Measurements from ENCODE around the gene AKAP7.
"Not testable (repeated sequence)": the region's sequence is repeated elsewhere in the genome, so short reads cannot be mapped to it uniquely, and the experiment has no call there.

AKAP7 gene

DNA sequence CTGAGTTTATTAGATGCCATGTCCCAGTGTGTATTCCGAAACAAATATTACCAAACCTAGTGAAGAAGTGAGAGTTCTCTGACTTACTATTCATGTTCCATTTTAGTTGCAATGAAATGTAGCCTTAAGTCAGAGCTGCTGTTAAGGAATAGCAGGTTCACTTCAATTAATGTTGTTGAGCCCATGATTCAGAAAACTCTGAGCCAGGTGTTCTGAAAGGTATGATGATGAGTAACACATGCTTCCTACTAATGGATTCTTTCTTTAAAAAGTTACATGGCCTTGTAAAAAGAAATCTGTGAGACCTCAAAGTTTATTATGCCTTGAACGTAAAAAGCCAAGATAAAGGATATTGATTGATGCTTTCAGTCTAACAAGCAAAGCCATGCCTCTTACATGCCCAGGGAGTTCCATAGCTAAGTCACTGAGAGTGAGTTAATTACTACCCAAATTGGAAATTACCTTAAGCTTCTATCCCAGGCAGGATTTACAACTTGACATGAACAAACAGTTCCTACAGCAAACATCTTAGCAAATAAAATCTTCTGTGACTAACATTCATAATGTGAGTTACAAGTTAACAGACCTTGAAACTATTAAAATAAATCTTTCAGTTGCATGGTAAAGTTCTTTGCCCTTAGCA, 122.9 kb downstream of the AKAP7 start:
- no peak for DNase-seq

DNA sequence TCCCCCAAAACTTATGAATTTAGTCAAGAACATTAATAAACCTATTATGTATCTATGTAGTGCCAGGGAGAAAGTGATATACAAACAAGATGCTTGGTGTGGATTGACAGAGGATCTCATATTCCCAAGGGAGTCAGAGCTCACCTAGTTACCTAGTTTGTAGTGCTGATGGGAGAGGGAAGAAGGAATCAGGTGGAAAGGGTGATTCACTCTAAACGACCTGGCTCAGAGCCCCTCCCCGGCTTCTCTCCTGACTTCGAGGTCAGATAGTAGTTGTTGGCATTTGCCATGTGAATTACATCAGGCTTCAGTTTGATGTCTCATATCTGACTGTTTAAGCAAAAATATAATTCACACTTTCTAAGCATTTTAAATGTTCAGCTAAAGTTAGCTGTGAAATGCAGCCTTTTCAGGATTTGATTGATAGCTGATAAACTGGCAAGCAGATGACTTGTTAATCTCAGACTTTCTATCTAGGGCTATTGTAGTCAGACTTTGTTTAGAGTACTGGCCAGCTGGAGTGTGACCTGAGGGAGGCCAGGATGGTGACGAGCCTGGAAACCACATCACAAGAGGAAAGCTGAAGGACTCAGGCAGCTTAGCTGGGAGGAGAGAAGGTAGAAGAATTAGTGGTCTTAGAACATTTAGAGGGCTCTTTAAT, 123.7 kb downstream of the AKAP7 start:
- no peak for DNase-seq

DNA sequence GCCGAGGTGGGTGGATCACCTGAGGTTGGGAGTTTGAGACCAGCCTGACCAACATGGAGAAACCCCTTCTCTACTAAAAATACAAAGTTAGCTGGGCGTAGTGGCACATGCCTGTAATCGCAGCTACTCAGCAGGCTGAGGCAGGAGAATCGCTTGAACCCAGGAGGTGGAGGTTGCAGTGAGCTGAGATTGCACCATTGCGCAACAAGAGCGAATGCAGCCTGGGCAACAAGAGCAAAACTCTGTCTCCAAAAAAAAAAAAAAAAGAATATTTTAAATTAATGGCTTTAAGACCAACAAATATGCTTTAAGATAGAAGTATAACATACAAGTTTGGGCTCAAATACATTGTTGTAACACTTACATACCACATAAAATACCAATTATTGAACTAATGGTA, 125.7 kb downstream of the AKAP7 start:
- not testable (repeated sequence) for DNase-seq

DNA sequence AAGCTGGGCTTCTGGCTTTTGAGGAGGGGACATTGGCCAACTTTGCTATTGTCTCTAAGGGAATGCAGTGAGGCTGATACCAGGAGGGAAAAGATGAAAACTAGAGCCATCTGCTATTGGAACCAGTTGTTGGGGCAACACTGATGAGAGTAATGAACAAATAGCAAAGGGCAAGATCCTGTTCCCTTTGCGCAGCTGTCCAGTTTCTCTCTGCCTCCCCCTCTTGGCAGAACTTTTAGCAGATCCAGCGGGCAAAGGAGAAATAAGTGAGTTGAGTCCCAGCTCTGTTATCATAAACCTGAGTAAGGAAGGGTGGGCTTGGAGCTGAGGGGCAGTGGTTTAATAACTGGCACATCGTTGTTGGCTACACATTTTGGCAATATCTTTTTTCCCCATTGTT, 126.8 kb downstream of the AKAP7 start:
- DNase-seq: no peak

DNA sequence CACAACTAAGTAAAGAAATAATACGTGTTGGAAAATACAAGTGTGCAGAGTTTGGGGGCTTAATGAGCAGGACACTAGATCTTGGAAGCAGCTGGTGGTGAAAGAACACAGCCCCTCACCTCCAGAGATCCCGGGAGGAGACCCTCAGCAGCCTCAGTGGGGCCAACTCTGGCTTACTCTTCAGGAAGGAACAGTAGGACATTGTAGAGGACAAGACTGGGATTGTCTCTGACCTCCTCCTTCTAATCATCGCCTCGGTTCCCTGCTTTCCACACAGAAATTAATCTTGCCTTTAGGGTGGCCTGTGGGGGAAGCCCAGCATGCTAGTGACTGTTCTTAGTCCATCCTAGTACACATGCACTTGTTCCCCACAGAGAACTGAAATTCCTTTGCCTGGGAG, 130.7 kb downstream of the AKAP7 start:
- no peak for DNase-seq

DNA sequence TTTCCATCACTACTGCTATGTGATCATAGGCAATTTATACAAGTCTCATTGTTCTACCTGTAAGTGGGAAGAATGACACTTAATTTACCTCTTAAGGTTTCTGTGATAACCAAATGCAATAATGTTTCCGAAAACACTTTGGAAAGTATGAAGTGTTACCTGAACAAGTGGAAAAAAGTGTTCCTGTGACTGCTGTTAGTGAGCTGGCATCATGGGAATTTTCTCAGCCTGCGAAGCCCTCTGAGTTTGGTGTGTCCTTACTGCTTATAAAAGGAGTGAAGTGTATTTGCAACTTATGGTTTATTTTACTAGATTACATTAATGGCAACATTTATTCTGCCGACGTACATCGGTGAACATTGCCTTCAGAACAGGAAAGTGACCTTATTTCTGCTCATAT, 133.0 kb downstream of the AKAP7 start:
- DNase-seq: no peak

DNA sequence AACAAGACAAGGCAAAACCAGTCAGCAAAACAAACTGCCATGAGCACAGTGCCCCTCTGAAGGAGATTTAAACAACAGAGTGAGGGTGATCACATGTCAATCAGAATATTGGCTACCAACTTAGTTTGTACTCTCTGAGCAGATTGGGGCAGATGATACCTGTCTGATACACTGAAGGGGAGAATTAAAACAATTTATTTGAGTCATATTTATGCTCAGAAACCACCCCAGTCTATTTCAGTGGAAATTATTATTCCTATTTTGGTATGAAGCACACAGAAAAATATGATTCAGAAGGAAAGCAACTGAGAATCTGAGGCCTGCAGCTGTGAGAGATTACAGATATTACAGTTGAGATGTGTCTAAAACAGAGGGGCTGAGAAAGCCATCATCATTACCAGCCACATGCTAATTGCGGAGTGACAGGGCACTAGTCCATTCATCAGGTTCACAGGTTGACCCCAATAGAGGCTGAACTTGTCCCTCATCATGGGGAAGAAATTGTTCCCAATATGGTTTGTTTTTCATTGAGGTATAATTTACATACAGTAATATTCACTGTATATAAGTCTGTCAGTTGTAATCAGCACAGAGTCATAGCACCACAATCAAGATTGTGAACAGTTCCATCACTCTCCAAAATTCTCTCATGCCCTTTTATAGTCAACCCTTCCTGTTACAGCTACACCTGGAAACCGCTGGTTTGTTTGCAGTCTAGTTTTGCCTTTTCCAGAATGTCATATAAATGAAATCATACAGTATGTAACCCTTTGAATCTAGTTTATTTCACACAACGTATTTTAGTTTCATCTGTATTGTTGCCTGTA, 134.5 kb downstream of the AKAP7 start:
- DNase-seq: no peak

DNA sequence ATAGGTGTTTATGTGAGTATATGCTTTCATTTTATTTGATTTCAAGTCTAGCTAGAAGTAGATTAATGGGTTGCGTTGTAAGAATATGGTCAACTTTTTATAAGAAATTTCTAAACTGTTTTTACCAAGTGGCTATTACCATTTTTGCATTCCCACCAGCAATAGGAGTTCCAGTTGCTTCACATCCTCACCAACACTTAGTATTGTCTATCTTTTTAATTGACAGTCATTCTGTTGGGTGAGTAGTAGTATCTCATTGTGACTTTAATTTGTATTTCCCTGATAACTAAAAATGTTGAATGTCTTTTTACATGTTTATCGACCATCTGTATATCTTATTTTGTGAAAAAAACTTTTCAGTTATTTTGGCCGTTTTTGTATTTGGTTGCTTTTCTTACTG, 135.3 kb downstream of the AKAP7 start:
- DNase-seq: no peak

DNA sequence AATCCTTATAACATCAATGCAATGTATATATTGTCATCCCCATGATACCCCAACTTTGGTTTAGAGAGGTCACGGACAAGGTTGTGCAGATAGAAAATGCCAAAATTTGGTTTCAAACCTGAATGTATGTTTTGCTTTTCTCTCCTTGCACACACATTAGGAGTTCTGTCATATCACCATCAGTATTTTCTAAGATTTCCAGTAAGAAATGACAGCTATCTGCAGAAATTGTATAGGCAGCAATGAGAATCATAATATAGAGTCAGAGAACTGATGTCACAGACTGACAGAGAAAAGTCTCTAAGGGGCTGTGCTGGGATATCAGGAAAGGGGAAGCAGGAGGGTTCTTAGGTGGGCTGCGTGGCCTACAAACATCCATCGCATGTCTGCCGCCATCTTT, 140.0 kb downstream of the AKAP7 start:
- DNase-seq: no peak

DNA sequence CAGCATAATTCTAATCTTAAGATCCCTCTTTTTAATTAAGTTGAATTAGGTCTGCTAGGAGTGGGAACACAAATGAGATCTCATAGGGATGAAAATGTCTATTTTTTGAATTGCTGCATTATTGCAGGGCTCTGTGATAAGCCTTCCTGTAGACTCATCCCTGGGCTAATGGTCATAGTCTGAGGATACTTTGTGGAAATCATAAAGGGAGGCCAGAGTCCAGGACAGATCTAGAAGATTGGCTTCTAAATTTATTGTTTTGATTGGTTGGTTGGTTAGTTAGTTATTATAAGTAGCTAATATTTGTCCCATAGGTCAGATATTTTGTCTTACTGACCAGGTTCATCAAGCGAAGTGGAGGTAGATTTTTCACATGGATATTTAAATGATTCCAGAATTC, 142.3 kb downstream of the AKAP7 start:
- no peak for DNase-seq

DNA sequence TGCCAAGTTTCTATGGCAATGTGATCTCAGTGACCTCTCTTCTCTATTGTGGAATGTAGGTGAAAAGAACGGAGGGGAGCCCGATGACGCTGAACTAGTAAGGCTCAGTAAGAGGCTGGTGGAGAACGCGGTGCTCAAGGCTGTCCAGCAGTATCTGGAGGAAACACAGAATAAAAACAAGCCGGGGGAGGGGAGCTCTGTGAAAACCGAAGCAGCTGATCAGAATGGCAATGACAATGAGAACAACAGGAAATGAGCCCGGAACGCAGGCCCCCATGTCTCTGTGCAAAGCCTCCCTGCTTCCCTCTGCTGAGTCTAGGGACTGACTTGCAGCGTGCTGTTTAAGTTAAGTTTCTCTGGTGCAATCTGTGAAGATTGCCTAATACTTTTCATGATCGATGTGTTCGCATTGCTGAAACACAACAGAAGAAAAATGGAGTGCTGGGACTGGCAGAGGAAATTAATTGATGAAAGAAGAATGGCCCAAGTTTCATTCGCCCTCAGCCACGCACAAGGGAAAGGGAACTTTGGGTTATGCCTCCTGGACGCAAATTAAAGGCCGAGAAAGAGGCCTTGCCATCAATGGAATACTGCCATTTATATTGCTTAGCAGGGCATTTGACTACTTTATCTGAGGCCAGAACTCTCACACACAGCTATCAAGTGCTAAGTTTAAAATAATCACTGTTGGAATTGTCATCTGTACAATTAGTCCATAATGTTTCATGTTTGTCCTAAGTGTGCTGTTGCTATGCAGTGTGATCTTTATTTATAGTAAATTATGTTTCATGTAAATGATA, 146.4 kb downstream of the AKAP7 start:
- DNase-seq: peak; percentile 73

DNA sequence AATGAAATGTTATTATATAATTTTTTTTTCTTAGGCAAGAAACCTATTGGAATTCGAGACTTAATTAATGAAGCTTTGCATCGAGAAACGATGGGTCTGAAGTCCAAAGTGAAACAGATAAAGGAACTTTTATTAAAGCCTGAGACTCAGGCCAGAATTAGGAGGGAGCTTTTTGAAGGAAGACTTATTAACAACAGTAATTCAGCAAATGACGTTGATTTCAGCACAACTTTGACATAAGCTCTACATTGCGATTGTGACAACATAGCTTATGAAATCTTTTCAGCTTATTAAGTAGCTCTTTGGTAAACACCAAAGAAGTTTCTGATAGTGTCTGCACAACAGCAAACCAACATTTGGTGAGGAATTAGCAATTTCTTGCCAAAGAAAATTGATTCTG, 147.1 kb downstream of the AKAP7 start:
- DNase-seq: no peak

DNA sequence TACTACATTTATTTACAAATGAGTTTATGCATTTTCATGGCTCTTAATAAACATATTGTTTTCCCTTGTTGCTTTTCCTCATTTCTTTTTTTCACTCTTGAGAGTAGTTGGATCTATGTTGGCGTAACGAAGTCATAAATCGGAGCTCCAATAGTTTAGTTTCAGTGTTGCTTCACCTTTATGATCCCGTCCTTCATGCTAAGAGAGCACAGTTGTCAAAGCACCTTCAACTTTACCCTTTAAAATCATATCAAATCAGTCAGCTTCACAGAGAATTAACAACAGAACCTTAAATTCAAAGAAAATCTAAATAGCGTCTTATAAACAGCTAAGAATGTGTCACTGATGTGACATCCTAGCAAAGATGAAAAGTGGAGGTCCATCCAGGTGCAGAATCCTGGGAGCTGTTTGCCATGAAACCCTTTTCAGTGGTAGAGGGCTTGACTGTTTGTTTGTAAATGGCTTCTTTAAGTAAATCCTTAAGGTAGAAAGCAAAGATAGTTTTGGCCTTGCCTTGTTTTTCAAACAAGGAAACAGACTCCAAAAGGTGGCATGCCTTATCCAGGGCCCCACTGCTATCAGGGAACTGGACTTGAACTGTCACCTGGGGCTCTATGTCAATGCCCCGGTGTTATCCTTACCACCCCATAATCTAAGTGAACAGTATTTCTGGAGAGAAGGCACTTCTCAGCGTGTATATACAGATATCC, 148.4 kb downstream of the AKAP7 start:
- DNase-seq: no peak

DNA sequence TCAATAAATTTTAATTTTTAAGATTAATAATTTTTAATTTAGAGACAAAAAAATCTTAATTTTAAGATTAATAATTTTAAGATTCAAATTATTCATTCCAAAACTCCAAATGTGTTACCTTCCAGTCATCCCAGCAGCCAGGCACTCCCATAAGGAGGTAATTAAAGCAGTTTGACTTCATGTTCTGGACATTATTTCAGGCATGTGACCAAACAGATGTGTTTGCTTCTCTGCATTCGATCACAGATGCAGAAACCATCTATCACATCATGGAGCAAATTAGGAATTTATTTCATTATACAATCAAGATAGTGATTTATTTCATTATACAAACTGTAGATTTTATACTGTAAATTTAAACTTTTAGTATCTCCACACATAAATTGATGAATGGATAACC, 150.3 kb downstream of the AKAP7 start:
- no peak for DNase-seq

DNA sequence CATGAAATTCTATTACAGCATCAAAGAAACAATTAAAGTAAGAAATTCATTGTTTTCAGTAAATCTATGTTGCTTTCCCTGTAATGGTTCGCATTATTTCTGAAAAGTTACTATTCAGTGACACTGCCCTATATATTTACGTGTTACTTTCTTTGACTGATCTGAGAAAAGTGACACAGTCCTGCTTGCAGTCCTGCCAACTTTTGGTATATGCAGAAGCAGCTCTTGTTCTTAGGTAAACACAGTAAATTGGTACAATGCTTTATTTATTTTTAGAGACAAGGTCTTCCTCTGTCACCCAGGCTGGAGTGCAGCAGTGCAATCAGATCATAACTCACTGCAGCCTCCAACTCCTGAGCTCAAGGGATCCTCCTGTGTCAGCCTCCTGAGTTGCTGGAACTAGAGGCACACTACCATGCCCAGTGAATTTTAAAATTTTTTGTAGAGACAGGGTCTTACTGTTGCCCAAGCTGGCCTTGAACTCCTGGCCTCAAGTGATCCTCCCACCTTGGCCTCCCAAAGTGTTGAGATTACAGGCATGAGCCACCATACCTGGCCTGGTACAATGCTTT, 151.3 kb downstream of the AKAP7 start:
- no peak for DNase-seq

DNA sequence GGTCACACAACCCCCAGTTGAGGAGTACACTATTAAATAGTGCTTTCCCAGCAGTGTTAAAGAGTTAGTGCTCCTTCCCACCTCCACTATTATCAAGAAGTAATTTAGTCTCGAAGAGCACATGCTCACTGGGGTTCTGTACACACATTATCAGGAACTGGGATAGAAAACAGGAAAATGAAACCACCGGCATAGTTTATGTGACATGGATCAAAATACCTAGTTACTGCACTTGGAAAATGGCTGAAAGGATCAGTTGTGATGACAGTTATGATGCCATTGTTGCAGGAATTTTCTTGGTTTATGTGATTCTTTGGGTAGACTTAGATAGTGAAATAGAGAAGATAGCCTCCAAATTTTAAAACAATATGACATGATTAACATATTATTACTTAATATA, 152.9 kb downstream of the AKAP7 start:
- no peak for DNase-seq

DNA sequence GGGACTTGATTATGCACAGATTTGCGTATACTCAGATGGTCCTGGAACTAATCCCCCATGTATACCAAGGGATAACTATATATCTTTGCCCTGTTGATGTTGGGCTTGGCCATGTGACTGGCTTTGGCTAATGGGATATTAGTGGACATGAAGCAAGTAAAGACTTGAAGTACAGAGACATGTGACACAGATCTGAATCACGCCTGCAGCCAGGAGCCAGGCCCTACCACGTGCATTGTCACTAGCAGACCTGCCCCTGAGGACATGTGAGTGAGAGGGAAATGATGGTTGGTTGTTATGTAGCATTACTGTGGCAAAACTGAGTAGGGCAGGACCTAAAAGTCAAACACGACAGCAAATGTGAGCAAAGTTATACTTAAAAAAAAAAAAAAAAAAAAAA, 155.7 kb downstream of the AKAP7 start:
- DNase-seq: no peak

DNA sequence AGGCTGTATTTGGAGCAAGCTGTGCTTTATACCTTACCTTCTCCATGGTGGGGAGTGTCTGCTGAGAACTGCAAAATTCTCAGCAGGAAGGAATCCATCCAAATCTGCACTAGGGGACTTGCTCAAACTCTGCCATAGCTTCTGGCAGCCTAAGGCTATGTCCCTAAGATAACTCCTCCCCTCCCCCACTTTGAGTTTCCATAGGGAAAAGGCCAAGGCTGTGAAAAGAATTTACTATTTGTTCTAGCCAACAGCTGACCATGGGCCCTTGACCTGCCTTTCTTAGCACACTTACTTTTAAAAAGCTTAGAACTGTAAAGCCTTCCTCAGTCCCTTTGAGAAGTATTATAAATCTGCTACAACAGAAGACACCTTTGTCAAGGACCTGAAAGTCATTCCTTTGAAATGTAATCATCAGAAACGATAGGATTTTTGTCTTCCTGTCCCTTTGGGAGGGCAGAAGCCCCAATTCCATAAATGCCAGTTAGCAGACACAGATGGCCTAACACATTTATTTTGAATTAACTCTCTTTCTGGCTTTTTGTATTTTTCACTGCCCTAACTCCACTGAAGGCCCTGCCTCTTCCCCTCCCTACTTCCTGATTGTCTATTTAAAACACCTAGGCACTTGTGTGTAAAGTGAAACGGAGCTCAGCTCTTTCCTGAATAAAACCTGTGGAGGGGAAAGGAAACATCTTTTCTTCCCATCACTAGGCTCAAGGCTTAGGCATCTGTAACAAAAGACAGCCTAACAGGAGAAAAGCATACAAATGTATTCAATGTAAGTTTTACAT, 157.1 kb downstream of the AKAP7 start:
- DNase-seq: no peak

DNA sequence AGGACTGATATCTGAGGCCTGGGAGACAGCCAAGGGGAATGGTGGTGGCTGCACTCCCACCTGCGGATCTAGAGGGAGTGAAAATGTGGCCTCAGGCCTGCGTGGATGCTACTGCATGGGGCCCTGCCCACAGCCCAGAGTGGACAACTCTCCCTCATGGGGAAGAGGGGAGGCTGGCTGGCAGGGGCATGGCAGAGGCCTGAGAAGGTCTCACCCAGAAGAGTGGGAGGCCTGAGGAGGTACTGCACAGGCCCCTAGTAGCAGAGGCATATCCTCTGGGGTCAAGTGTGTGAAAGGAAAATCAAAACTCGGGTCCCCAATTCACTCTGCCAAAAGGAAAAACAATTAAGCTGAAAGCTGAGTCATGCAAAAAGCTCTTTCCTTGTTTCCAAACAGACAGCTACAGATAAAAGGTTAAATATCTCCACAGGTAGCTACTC, 158.2 kb downstream of the AKAP7 start:
- DNase-seq: no peak

DNA sequence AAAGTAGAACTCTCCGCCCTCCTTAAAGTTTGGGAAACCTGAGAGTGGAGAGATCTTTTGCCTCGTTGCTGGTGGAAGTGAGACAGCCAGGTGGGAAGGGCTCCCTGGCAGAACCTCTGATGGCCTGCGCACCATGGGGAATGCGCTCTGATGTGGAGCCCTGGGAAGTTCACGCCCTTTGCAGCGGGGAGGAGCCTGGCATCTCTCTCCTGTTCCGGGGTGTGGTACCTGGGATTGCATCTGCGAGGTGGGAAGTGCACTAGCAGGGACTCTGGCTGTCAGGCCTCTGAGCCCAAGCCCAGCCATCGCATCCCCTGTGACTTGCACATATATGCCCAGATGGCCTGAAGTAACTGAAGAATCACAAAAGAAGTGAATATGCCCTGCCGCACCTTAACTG, 159.8 kb downstream of the AKAP7 start:
- DNase-seq: no peak

DNA sequence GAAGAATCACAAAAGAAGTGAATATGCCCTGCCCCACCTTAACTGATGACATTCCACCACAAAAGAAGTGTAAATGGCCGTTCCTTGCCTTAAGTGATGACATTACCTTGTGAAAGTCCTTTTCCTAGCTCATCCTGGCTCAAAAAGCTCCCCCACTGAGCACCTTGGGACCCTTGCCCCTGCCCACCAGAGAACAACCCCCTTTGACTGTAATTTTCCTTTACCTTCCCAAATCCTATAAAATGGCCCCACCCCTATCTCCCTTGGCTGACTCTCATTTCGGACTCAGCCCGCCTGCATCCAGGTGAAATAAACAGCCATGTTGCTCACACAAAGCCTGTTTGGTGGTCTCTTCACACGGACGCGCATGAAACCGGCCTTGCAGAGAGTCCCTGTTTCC, 165.6 kb downstream of the AKAP7 start:
- not testable (repeated sequence) for DNase-seq

Measured in CD4-positive, alpha-beta T cell treated with Interleukin-10 for 1 hour (primary cell).